Ectodermal cell (in vitro differentiated cells): ENCODE data around the gene BTBD9.
"Not testable (repeated sequence)": the region's sequence is repeated elsewhere in the genome, so short reads cannot be mapped to it uniquely, and the experiment has no call there.

Experiments used
- H3K27ac ChIP-seq: 2 replicates; pipeline ENCODE4 v1.7.0; 2013; ENCODE audit warnings: mild to moderate bottlenecking, low read depth, low read length; ENCODE audit not compliant: insufficient read depth, poor library complexity, severe bottlenecking
- H3K27me3 ChIP-seq: 2 replicates; pipeline ENCODE4 v1.7.0; 2013; ENCODE audit warnings: mild to moderate bottlenecking, low read length; ENCODE audit not compliant: insufficient read depth, control insufficient read depth, poor library complexity, severe bottlenecking
- H3K36me3 ChIP-seq: one replicate; pipeline ENCODE4 v1.7.0; 2013; ENCODE audit warnings: low read length; ENCODE audit not compliant: control insufficient read depth, insufficient read depth
- H3K4me1 ChIP-seq: one replicate; pipeline ENCODE4 v1.7.0; 2013; ENCODE audit warnings: low read length; ENCODE audit not compliant: control insufficient read depth, insufficient read depth
- H3K4me3 ChIP-seq: 2 replicates; pipeline ENCODE4 v1.7.0; 2013; ENCODE audit warnings: low read depth, low read length, control low read depth; ENCODE audit not compliant: insufficient read depth
- H3K9me3 ChIP-seq: 2 replicates; pipeline ENCODE4 v1.7.0; 2013; ENCODE audit warnings: mild to moderate bottlenecking, low read length, moderate library complexity; ENCODE audit not compliant: control insufficient read depth
- WGBS, 2 experiments: methylation state at CpG; one replicate each; pipeline ENCODE4 v1.1.7; 2013; ENCODE audit warnings: missing lambda C conversion rate in 2 of 2; 5-methylcytosine and 5-hydroxymethylcytosine counted together

The BTBD9 gene

GRCh38 chr6:38124224-38124926 is 515.4 kb downstream of the BTBD9 start:
- not testable (repeated sequence) for H3K9me3 ChIP-seq, H3K4me1 ChIP-seq, H3K27ac ChIP-seq, H3K36me3 ChIP-seq, H3K4me3 ChIP-seq, H3K27me3 ChIP-seq
- 96 to 97% methylated on average over 40 of the region's 40 CpGs for WGBS, 2 experiments

- Histone ChIP-seq H3K27me3 (no peaks in the 10 kb centered on the region), H3K4me3 (no peak overlapping the region), H3K36me3 (no peaks in the 10 kb centered on the region), H3K9me3 (no peaks in the 10 kb centered on the region), H3K4me1 (peaks cover 3% of the 10 kb centered on the region), H3K27ac (peak overlapping the region; percentile 32)
- WGBS, 2 experiments = 74 to 75% methylated on average over 6 of the region's 6 CpGs
Observed at GRCh38 chr6:38119516-38119915, 520.2 kb downstream of the BTBD9 start.

GRCh38 chr6:38118791-38119365 is 520.9 kb downstream of the BTBD9 start:
- no peaks in the 10 kb centered on the region for H3K36me3 ChIP-seq
- peaks cover 3% of the 10 kb centered on the region for H3K4me1 ChIP-seq
- 86% methylated on average over 2 of the region's 2 CpGs for WGBS, 2 experiments
- no peaks in the 10 kb centered on the region for H3K9me3 ChIP-seq
- H3K27ac ChIP-seq = peak overlapping the region; percentile 32
- no peak overlapping the region for H3K4me3 ChIP-seq
- H3K27me3 ChIP-seq = no peaks in the 10 kb centered on the region
